Immature natural killer cell (primary cell): ENCODE measurements around the gene BHLHE41. TPM values are rescaled to one million over a fixed set of nuclear protein-coding genes. Genes with fewer than 3 reads are reported as not detected.
A peak's percentile ranks its signal among the peaks of the same experiment; 100 is the strongest.

Experiments
- DNase-seq, 3 donors: peaks; one replicate each; pipeline ENCODE4 v3.0.0; 2022; ENCODE audit warnings: mixed read lengths in 1 of 3
- H3K27ac Mint-ChIP-seq, 6 donors: one replicate each; pipeline ENCODE4 v1.8.0; 2020; ENCODE audit warnings: mixed read lengths in 6 of 6, mild to moderate bottlenecking in 5 of 6, inconsistent platforms in 4 of 6, moderate library complexity in 3 of 6
- H3K27me3 Mint-ChIP-seq, 3 donors: one replicate each; pipeline ENCODE4 v1.8.0; 2020 to 2021; ENCODE audit warnings: low read depth in 3 of 3, mild to moderate bottlenecking in 3 of 3, mixed read lengths in 3 of 3, moderate library complexity in 3 of 3, inconsistent platforms in 1 of 3
- H3K36me3 Mint-ChIP-seq, 3 donors: one replicate each; pipeline ENCODE4 v1.8.0; 2020; ENCODE audit warnings: mixed read lengths in 3 of 3, inconsistent platforms in 2 of 3, mild to moderate bottlenecking in 2 of 3
- H3K4me1 Mint-ChIP-seq, 2 donors: one replicate each; pipeline ENCODE4 v1.8.0; 2020; ENCODE audit warnings: inconsistent platforms in 2 of 2, mild to moderate bottlenecking in 2 of 2, mixed read lengths in 2 of 2, moderate library complexity in 1 of 2
- H3K4me3 Mint-ChIP-seq, 5 donors: one replicate each; pipeline ENCODE4 v1.8.0; 2020; ENCODE audit warnings: mild to moderate bottlenecking in 5 of 5, mixed read lengths in 5 of 5, inconsistent platforms in 3 of 5, moderate library complexity in 3 of 5
- H3K9me3 Mint-ChIP-seq, 6 donors: one replicate each; pipeline ENCODE4 v1.8.0; 2020; ENCODE audit warnings: mild to moderate bottlenecking in 6 of 6, mixed read lengths in 6 of 6, inconsistent platforms in 4 of 6, moderate library complexity in 3 of 6
- polyA plus RNA-seq, 3 donors: library from polyadenylated mRNA; unstranded; fragments of 300-500 nt; fragmentation: Illumina TruSeq; gene quantifications; one replicate each; pipeline ENCODE4 v1.2.3, GENCODE V29; 2021

Gene BHLHE41
- polyA plus RNA-seq: not detected

- Mint-ChIP-seq H3K4me3 (peak within 1 kb of the TSS; percentile 63 to 87 (median 81)), H3K4me1 (peaks cover 30 to 50% of the 10 kb centered on the region in 2 donors), H3K36me3 (no peaks in the 10 kb centered on the region), H3K27me3 (peaks cover 28 to 49% (median 28%) of the 10 kb centered on the region in 3 donors), H3K27ac (no peak within 1 kb of the TSS), H3K9me3 (no peaks in the 10 kb centered on the region)
- DNase-seq: no peak
Measured at GRCh38 chr12:26124446-26125399, at the start of gene BHLHE41. Gene BHLHE41 (minus strand): TSS chr12:26125037. CDS start chr12:26124779, 258 bp downstream.

GRCh38 chr12:26172946-26173552 is 48.2 kb upstream of the BHLHE41 start:
- Mint-ChIP-seq H3K27me3 (peaks cover 3 to 8% (median 5%) of the 10 kb centered on the region in 3 donors), H3K27ac (no peak overlapping the region), H3K9me3 (peaks cover 0 to 3% (median 0%) of the 10 kb centered on the region in 6 donors), H3K4me1 (no peaks in the 10 kb centered on the region), H3K36me3 (no peaks in the 10 kb centered on the region), H3K4me3 (no peak overlapping the region)
- DNase-seq: no peak

DNA sequence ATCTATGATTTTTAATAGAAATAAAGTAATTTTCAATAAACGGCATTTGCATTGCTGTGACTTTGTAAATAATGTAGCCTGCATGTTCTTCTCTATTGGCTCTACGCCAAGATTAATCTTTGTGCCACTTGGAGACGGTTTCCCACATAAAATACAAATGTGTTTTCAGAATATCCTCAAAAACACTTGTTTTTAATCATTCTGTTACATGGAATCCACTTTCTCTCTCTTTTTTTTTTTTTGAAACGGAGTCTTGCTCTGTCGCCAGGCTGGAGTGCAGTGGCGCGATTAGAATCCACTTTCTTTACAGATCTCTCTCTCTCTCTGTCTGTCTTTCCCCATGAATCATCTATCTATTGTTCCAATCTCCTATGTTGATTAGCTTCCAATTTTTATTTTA is 47.7 kb upstream of the BHLHE41 start:
- peaks cover 3 to 8% (median 5%) of the 10 kb centered on the region in 3 donors for H3K27me3 Mint-ChIP-seq
- no peaks in the 10 kb centered on the region for H3K4me1 Mint-ChIP-seq
- H3K9me3 Mint-ChIP-seq: peaks cover 0 to 1% (median 0%) of the 10 kb centered on the region in 6 donors
- H3K36me3 Mint-ChIP-seq: no peaks in the 10 kb centered on the region
- H3K27ac Mint-ChIP-seq: no peak overlapping the region
- no peak overlapping the region for H3K4me3 Mint-ChIP-seq
- no peak for DNase-seq

GRCh38 chr12:26172013-26172412 is 47.2 kb upstream of the BHLHE41 start:
- H3K4me1 Mint-ChIP-seq: no peaks in the 10 kb centered on the region
- H3K9me3 Mint-ChIP-seq: peaks cover 0 to 1% (median 0%) of the 10 kb centered on the region in 6 donors

GRCh38 chr12:26164118-26164517 is 39.3 kb upstream of the BHLHE41 start:
- H3K36me3 Mint-ChIP-seq: no peaks in the 10 kb centered on the region
- no peak overlapping the region for H3K27ac Mint-ChIP-seq
- peaks cover 2 to 13% (median 6%) of the 10 kb centered on the region in 3 donors for H3K27me3 Mint-ChIP-seq
- no peak overlapping the region for H3K4me3 Mint-ChIP-seq
- H3K9me3 Mint-ChIP-seq: peaks cover 0 to 2% (median 0%) of the 10 kb centered on the region in 6 donors
- no peak for DNase-seq
- H3K4me1 Mint-ChIP-seq: no peaks in the 10 kb centered on the region

More at GRCh38 chr12:26172013-26172412, 47.2 kb upstream of the BHLHE41 start:
- H3K27me3 Mint-ChIP-seq: peaks cover 3 to 8% (median 3%) of the 10 kb centered on the region in 3 donors
- H3K4me3 Mint-ChIP-seq: no peak overlapping the region
- H3K27ac Mint-ChIP-seq: no peak overlapping the region
- no peak for DNase-seq
- H3K36me3 Mint-ChIP-seq: no peaks in the 10 kb centered on the region

DNA sequence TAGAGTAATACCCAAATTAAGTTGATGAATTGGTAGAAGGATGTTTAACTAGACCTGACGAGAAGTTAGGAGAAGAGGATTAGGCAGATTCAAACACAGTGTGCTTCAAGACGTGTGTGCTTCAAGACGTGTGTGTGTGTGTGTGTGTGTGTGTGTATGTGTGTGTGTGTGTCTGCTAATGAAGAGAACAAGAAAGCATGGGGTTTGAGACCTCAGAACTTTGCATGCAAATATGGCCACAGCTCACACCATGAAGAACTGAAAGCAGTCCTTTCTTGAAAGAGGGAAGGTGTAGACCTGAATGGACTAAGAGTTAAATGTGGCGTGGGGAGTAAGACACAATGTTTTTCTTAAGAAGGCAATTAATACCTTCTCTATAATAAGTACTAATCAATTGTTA is 38.1 kb upstream of the BHLHE41 start:
- H3K4me3 Mint-ChIP-seq: no peak overlapping the region
- H3K27me3 Mint-ChIP-seq: peaks cover 2 to 12% (median 3%) of the 10 kb centered on the region in 3 donors
- no peaks in the 10 kb centered on the region for H3K4me1 Mint-ChIP-seq
- DNase-seq: no peak
- H3K27ac Mint-ChIP-seq: no peak overlapping the region
- H3K9me3 Mint-ChIP-seq: peaks cover 0 to 2% (median 0%) of the 10 kb centered on the region in 6 donors
- H3K36me3 Mint-ChIP-seq: no peaks in the 10 kb centered on the region

GRCh38 chr12:26162174-26162573 is 37.3 kb upstream of the BHLHE41 start:
- Mint-ChIP-seq H3K4me3 (no peak overlapping the region), H3K27me3 (peaks cover 2 to 12% (median 3%) of the 10 kb centered on the region in 3 donors), H3K9me3 (peaks cover 0 to 2% (median 0%) of the 10 kb centered on the region in 6 donors), H3K4me1 (no peaks in the 10 kb centered on the region), H3K27ac (no peak overlapping the region), H3K36me3 (no peaks in the 10 kb centered on the region)
- DNase-seq: no peak

- no peak overlapping the region for H3K4me3 Mint-ChIP-seq
Measured at GRCh38 chr12:26158078-26158764, 33.4 kb upstream of the BHLHE41 start.

DNA sequence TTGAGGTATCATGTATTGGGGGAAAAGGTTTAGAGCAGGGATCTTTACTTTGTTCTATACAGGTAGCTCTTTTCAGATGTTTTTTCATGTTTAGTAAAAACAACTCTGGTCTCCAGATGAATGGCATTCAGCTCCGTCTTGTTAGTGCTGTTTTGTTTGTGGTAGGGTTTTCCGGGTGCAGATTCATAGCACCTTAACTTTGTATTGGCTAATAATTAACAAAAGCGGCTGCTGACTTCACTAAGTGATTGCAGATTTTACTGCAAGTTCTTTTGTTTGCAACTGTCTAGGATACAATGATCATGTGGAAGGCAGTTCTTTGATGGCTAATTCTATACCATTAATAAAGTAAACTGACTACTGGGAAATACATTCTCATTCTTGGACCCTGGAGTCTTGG is 32.2 kb upstream of the BHLHE41 start:
- Mint-ChIP-seq H3K27ac (no peak overlapping the region), H3K27me3 (peaks cover 0 to 13% (median 3%) of the 10 kb centered on the region in 3 donors), H3K4me3 (no peak overlapping the region), H3K4me1 (no peaks in the 10 kb centered on the region), H3K9me3 (peaks cover 0 to 2% (median 0%) of the 10 kb centered on the region in 6 donors), H3K36me3 (no peaks in the 10 kb centered on the region)
- no peak for DNase-seq

More at GRCh38 chr12:26158078-26158764, 33.4 kb upstream of the BHLHE41 start:
- H3K4me1 Mint-ChIP-seq: no peaks in the 10 kb centered on the region
- peaks cover 0 to 13% (median 3%) of the 10 kb centered on the region in 3 donors for H3K27me3 Mint-ChIP-seq
- no peak for DNase-seq
- H3K9me3 Mint-ChIP-seq: peaks cover 0 to 2% (median 0%) of the 10 kb centered on the region in 6 donors
- H3K36me3 Mint-ChIP-seq: no peaks in the 10 kb centered on the region
- no peak overlapping the region for H3K27ac Mint-ChIP-seq

GRCh38 chr12:26156201-26156871 is 31.5 kb upstream of the BHLHE41 start:
- Mint-ChIP-seq H3K9me3 (peaks cover 0 to 2% (median 0%) of the 10 kb centered on the region in 6 donors), H3K4me3 (no peak overlapping the region), H3K27me3 (peaks cover 0 to 13% (median 3%) of the 10 kb centered on the region in 3 donors), H3K27ac (no peak overlapping the region), H3K36me3 (no peaks in the 10 kb centered on the region), H3K4me1 (no peaks in the 10 kb centered on the region)
- DNase-seq: no peak

DNA sequence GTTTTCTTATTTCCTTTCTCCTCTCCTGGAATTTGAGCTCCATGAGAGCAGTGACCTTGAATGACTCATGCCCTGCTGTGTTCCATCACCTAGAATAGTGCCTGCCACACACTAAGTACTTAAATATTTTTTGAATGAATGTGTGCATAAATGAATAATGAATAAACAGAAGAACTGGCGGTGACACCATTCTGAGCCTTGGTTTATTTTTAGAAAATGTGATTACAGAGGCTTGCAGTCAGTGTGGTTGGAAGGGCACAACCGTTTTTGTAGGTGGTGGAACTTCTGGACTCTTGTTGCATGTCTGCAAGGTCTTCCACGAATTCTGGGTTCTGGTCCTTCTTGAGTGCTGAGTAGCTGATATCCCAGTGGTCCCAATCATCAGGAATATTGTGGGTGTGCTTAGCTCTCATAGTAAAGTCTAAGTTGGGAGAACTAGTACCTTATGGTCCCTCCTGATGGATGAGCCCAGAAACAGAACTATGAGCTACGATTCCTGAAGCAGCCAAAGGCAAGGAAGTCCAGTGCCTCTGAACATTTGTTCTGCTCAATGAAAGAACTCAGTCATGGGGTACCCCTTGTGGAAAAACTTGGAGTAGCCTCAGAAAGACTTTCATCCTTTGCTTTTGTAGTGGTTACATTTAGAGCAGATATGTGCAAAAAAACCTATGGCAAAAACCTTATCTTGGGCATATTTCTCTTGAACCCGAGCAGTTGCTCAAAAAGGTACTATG is 28.8 kb upstream of the BHLHE41 start:
- Mint-ChIP-seq H3K4me1 (no peaks in the 10 kb centered on the region), H3K9me3 (no peaks in the 10 kb centered on the region), H3K27me3 (peaks cover 0 to 6% (median 6%) of the 10 kb centered on the region in 3 donors), H3K36me3 (no peaks in the 10 kb centered on the region), H3K27ac (no peak overlapping the region), H3K4me3 (no peak overlapping the region)
- DNase-seq: no peak

- H3K36me3 Mint-ChIP-seq: no peaks in the 10 kb centered on the region
- no peak overlapping the region for H3K4me3 Mint-ChIP-seq
- H3K27me3 Mint-ChIP-seq: peaks cover 0 to 6% (median 6%) of the 10 kb centered on the region in 3 donors
- H3K9me3 Mint-ChIP-seq: no peaks in the 10 kb centered on the region
- H3K27ac Mint-ChIP-seq: no peak overlapping the region
- no peak for DNase-seq
- H3K4me1 Mint-ChIP-seq: no peaks in the 10 kb centered on the region
Measured at GRCh38 chr12:26152507-26153102, 27.8 kb upstream of the BHLHE41 start.
